GM21390 (cell line): ENCODE measurements around the gene TFPI2.
A peak's percentile ranks its signal among the peaks of the same experiment; 100 is the strongest.
"Not testable (repeated sequence)": the region's sequence is repeated elsewhere in the genome, so short reads cannot be mapped to it uniquely, and the experiment has no call there.

Experiments used
- ATAC-seq: cut with Tn5 transposase; IDR thresholded peaks from one replicate; pipeline ENCODE4 v1.9.1; 2021; ENCODE audit not compliant: unreplicated experiment

TFPI2 gene, protein sequence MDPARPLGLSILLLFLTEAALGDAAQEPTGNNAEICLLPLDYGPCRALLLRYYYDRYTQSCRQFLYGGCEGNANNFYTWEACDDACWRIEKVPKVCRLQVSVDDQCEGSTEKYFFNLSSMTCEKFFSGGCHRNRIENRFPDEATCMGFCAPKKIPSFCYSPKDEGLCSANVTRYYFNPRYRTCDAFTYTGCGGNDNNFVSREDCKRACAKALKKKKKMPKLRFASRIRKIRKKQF

DNA sequence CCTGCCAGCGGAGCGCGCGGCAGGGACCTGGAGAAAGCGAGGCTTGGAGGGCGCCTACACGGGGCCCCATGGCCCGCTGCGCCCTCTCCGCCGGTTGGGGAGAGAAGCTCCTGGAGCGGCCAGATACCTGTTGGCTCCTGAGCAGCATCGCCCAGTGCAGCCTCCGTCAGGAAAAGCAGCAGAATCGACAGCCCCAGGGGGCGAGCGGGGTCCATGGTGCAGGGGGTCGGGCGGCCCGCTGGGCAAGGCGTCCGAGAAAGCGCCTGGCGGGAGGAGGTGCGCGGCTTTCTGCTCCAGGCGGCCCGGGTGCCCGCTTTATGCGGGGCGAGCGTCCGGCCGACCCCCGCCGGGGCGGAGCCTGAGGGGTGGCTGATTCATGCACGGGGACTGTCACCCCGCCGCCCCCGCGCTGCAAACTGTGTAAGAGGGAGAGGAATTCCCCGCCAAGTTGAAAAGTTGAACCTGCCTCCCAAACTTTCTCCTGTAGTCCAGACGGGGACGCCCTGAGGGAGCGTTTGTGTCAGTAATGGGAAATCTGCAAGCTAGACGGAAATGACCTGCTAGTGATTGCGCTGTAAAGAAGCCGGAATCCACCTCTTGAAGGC lies at the start of gene TFPI2:
Gene TFPI2, minus strand, starts transcription at position 290 of the 605 bp plus-strand sequence. Its CDS starts 75 bp downstream, at position 215.
- ATAC-seq = peak; percentile 53

DNA sequence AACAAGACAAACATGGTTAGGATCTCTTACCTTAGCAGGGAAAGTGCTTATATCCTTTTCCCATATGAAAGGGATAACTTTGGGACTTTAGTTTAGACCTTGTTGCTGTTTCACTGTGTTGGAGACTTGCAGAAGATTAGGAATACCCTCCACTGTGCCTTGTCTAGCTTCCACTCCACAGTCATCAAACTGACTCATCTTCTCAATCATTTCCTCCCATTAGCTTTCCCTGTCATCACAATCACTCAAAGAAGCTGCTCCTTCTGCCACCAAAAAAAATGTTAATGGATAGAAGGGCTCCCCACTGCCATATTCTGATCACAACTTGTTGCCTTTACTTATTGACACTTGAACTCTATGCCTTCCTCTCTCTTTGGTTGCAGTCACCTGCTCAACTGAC lies 47.7 kb upstream of the TFPI2 start:
- no peak for ATAC-seq

DNA sequence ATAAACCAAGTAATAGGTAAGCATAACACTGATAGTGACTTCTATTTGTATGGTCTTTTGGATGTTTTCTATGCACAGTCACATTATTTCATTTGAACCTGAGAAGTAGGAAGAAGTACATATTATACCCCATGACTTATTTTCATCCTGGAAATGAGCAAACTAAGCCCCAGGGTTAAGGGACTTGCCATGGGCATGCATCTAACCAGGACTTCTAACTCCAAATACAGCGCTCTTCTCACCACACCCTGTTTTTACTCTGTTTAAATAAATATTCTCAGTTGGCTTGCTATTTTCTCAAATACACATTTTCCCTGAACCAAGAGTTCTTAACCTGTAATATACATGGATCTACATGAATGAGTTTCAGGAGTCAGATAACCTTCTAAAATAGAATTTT lies 47.3 kb upstream of the TFPI2 start:
- no peak for ATAC-seq

DNA sequence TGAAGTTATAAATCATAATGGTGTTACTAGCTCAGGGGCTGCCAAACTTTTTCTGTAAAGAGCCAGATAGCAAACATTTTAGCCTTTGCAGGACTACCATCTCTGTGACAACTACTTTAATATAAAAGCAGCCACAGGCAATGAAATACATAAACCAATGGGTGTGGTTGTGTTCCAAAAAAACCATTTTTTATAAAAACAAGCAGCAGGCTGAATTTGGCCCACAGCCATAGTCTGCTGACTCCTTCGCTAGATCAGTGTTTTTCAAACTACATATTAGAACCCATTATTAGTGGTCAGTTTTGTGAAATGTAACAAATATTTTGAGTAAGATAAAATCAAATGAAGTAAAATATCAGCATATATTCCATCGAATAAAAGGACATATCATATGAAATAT lies 44.5 kb upstream of the TFPI2 start:
- no peak for ATAC-seq

DNA sequence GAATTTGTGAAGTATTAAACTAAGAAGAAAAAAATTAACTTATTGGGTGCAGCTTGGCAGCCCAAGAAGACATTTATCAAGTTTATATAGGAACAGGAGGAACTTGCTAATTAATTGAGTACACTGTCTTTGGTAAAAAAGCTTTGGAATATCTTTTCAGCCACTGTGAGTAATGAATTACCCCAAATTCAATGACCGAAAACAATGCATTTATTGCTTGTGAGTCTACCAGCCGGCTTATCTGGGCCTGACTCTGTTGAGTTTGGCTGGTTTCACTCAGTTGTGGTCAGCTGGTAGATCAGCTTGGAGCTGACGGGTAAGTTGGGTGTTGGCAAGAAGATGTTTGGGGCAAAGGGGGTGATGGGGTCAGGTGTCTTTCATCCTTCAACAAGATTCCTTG lies 42.6 kb upstream of the TFPI2 start:
- no peak for ATAC-seq

DNA sequence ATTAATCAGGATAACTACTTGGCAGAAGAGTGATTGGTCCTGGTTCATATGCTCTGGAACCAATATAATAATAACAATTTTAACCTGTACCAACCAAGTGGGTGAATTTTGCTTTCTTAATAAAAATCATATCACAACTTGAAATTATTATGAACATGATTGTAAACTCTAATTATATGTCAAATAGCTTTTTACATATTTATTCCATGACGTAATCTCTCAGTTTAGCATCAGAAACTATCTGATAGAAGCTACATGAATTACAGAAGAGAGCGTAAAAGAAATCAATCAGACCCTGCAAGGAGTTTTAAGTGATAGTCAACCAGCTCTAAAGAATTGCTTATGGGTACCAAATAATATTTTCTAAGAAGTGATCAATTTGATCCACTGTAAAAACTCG lies 41.1 kb upstream of the TFPI2 start:
- ATAC-seq = no peak

DNA sequence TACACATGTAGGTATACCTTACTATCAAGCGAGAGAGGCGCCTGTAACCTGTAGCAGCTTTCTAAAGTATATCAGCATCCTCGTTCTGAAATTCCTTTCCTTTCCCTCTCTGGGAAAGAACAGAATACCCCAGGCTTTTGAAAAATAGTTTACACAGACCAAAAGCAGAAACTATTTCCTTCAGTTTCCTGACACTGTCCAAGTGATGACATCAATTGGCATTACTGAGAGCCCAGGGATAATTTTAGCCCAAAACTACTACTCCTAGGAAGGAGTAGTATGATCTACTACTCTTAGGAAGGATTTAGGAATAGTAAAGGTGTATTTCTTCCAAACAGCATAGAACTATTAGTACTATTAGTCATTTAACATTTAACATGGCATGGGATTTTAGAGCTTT lies 37.0 kb upstream of the TFPI2 start:
- ATAC-seq = no peak

DNA sequence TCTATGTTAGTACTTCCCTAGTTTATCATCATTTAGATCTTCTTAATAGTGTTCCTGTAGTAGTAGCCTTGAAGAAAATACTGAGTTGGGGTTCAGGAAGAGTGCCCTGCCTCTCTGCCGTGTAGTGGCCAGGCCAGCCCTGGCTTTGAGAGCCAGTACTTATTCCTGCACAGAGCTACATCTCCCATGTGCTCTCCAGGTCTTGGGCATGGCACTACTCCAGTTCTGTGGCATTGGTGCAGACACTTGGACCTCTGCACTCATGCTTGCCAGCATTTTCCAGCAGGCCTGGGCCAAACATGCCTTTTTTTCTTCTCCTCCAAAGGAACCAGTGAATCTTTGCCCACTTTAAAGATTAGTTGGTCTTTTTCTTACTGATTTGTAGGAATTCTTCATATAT lies 36.2 kb upstream of the TFPI2 start:
- ATAC-seq = no peak

DNA sequence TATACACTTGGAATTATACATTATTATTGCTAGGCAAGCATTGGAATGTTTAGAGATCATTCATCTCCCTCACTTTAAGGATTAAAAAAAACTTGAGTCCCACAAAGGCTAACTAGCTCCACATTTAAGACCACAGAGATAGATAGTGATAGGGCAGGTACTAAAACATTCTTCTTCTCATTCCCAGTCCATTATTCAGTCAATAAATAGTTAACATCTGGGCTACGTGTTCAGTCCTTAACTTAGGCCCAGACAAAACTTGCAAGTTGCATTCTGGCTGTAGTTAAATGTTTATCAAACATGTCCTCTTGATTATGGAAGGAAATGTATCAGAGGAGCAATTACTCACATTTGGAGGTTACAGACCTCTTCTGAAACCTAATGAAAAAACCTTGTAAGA lies 33.4 kb upstream of the TFPI2 start:
- no peak for ATAC-seq

DNA sequence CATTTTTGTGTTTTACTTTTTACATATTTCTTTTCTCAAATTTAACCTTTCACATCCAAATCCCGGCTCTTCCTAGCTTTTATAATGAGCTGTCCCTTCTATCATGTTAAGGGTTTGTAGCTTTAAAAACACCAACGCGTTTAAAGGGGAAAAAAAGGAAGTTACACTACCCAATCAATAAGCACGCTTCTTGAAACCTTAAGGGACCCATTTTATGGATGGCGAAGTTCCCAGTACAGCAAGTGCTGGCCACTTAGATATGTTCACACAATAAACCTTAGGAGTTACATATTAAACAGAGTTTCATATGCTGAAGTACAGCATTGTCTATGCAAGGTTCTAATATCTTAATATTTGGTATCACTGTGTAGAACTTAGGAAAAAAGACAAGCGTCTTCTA lies 32.7 kb upstream of the TFPI2 start:
- ATAC-seq = no peak

DNA sequence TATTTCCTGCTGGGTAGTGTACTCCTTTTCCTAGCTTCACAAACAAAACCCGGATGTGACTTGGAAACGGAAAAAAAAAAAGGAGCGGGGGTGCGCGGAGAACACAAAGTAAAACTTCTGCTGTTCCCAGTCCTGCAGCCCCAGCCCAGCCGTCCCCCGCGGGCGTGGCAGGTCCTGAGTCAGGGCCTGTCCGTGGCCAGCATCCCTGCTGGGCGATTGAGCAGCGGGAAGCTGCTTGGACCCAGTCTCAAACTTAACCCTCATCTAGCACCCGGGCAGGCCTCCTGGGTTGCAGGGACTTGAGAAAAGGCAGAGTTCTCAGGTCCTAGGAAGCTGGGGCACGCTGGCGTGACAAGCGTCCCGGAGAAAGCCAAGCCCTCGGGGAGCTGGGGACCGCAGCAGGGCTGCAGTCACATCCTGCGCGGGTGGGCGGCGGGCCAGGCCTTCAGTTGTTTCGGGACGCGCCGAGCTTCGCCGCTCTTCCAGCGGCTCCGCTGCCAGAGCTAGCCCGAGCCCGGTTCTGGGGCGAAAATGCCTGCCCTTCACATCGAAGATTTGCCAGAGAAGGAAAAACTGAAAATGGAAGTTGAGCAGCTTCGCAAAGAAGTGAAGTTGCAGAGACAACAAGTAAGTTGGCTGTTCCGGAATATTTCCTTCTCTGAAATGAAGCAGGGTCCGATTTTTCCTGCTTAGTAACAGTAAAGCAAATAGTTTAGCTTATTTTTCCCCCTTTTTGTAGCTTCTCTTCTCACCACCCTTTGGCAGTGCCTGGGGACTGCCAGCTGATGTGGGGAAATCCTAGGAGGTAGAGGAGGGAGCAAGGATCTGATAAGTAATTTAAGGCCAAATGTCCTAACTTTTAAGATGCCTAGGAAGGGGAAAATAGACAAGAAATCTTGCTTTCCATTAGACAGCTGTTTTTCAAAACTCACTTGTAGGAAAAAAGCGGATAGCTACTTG lies 31.3 kb upstream of the TFPI2 start, which contains the start of gene GNG11:
Gene GNG11, plus strand, starts transcription at position 129 of the 960 bp plus-strand sequence. Its CDS starts 403 bp downstream, at position 532.
- peak; percentile 90 for ATAC-seq

DNA sequence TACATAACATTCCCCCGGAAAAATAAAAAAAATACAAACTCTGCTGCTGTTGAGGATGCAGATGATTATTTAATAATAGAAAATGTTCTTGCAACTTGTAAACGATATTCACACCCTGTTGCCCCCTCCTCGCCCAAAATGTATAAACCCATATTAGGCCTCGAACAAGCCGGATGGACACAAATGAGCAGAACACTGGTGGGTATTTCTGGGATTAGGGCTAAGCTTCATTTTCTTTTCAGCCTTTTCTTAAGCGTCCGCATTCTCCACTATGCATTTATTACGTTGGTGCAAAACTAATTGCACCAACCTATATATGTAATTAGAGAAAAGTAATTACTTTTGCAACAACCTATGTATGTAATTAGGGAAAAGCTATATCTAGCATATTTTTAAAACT lies 30.6 kb upstream of the TFPI2 start:
- ATAC-seq = no peak

DNA sequence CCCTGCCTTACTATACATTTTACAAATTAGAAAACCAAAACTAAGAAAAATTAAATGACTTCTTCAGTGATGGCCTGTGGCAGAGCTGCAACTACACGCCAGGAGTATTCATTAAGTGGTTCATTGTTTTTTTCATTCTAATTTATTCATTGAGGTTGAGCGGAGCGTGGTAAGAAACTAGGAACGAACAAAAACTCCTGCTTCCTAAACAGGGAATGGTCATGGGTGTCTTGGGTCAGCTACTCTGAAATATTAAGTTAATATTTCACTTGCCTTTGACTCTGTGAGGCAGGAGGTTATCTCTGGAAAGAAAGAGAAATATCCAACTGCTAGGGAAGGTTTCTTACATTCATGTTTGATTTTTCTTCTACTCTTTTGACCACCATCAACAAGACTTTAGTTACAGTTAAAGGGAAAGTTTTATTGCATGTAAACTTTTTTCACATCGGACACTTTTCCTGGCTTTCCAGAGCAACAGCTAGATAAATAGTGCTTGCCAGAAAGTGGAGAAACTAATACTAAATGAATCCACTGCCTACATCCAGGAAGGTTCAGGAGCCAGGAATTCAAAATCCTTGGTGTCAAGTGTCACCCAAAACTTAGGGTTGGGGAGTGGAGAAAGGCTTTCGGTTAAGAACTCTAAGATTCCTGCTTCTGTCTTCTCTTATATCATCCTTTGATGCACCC lies 30.1 kb upstream of the TFPI2 start:
- ATAC-seq = no peak

DNA sequence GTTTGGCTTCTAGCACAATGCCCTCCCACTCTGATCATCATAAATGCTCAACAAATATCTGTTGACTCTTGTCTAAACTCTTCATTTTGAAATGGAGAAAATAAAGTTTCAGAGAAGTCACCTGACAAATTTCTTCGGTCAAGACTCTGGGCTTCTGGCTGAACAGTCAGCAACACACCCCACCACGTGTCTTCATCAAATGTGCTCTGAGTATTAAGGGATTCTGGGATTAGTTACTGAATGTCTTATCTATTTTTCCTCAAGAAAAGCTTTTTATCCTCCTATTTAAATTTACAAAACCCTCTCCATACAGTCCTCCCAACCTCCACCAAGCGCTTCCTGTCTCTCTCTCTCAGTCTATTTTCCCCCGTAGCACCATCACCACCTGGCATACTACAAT lies 25.8 kb upstream of the TFPI2 start:
- not testable (repeated sequence) for ATAC-seq

DNA sequence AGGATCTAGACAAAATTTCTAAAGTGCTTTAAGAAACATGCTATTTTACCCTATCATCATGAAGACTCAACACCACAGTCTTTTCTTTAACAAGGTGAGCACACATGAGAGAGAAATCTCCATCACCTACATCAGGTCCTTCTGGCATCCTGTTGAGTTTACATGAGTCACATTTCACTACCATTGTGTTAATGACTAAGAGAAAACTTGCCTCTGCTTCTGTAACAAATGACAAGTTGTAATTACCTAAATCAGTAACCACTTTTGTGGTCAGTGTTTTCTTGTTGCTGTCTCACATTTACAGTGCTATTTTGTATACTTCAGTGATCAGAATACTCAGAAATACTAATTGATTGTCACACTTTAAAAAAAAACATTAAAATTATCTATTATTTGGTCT lies 25.3 kb upstream of the TFPI2 start:
- peak; percentile 54 for ATAC-seq

DNA sequence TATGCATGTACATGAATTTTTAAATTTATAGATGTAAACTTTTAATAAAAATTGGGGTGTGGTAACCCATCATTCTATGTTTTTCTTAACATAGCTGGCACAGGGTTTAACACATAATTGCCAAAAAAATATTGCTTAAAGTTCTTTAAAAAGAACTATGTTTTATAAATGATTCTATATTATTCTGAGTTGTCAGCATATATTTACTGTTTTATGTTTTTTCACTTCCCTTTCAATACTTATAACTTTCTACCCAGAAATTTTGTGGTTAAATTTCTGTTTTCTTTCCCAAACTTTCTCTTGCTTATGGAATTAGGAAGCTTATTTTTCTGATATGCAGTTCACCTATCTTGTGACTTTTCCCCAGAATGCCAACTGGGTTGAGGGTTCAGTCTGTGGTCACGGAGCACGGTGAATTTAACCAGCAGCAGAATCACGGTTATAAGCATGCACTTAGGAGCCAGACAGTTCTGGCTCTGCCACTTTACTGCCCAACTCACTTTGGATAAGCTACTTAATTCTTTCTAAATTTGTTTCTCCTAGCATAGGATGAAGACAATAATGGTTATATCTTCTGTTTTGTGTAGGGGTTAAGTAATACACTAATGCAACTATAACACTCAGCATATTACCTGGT lies 24.8 kb upstream of the TFPI2 start:
- not testable (repeated sequence) for ATAC-seq

DNA sequence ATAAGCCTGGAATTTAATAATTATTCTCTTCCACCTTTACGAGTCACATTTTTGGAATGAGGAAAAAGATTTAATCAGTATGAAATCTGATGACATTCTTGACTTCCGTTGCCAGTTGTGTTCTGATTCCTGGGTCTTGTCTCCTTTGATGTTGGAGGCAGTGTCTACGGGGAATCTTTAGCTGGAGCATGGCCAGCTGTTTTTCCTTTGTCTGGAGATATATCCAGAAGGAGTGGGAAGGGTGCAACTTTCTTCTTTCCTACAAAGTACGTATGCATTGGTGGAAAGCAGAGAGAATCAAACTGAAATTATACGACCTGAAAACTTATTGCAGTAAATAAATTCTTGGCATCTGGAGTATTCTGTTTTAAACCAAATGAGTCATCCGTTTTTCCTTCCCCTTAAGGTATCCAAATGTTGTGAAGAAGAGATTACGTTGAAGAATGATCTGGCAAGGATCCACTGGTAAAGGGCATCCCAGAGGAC lies 24.1 kb upstream of the TFPI2 start:
- ATAC-seq = no peak

DNA sequence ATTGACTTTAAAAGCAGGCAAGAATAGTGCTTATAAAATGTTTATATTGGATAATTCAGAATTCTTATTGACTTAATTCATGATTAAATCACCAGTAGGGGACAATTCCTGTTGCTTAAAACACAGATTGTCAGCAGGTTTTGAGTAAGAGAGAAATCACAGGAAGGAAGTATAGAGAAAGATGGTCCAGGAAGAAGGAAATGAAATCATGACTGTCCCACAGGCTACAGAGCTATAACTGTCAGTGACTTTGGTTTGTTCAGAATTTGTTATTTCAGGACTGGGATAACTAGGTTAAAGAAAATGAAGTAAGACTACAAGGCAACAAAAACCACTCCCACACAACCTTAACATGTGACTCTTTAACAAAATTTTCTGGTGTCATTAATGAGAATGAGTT lies 22.6 kb upstream of the TFPI2 start:
- no peak for ATAC-seq

DNA sequence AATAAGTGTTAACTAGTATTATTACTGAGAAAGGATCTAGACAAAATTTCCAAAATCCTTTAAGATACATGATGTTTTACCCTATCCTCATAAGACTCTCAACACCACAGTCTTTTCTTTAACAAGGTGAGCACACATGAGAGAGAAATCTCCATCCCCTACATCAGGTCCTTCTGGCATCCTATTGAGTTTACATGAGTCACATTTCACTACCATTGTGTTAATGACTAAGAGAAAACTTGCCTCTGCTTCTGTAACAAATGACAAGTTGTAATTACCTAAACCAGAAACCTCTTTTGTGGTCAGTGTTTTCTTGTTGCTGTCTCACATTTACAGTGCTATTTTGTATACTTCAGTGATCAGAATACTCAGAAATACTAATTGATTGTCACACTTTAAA lies 21.1 kb upstream of the TFPI2 start:
- peak; percentile 75 for ATAC-seq

DNA sequence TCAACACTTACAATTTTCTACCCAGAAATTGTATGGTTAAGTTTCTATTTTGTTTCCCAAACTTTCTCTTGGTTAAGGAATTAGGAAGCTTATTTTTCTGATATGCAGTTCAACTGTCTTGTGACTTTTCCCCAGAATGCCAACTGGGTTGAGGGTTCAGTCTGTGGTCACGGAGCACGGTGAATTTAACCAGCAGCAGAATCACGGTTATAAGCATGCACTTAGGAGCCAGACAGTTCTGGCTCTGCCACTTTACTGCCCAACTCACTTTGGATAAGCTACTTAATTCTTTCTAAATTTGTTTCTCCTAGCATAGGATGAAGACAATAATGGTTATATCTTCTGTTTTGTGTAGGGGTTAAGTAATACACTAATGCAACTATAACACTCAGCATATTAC lies 20.7 kb upstream of the TFPI2 start:
- ATAC-seq = not testable (repeated sequence)
